ENCODE results near the gene KATNAL1. TPM values are rescaled to one million over a fixed set of nuclear protein-coding genes. Genes with fewer than 3 reads are reported as not detected.

KATNAL1 gene
- total RNA-seq, 2 donors from 2014 or later, result 25.0 to 25.8 TPM

- no peak for ATAC-seq (replicated peaks)
- Mint-ChIP-seq H3K4me1 (peaks cover 17% of the 10 kb centered on the region), H3K36me3 (ENCODE audit: low read depth) (no peaks in the 10 kb centered on the region), H3K9me3 (no peaks in the 10 kb centered on the region), H3K27me3 (no peaks in the 10 kb centered on the region), H3K27ac (no peak overlapping the region), H3K4me3 (no peak overlapping the region)
Observed at GRCh38 chr13:30163441-30163840, 143.9 kb downstream of the KATNAL1 start.

- Mint-ChIP-seq H3K9me3 (no peaks in the 10 kb centered on the region), H3K36me3 (ENCODE audit: low read depth) (no peaks in the 10 kb centered on the region), H3K27ac (peak overlapping the region; percentile 94), H3K27me3 (no peaks in the 10 kb centered on the region), H3K4me1 (peaks cover 25% of the 10 kb centered on the region), H3K4me3 (peak overlapping the region; percentile 79)
- peak; percentile 96 for ATAC-seq (replicated peaks)
Observed at GRCh38 chr13:30159446-30159839, 147.9 kb downstream of the KATNAL1 start.

GRCh38 chr13:30158774-30159445 is 148.4 kb downstream of the KATNAL1 start:
- peak overlapping the region; percentile 79 for H3K4me3 Mint-ChIP-seq
- H3K27me3 Mint-ChIP-seq, result no peaks in the 10 kb centered on the region
- peak; percentile 60 for ATAC-seq (replicated peaks)

GRCh38 chr13:30157616-30157993 is 149.7 kb downstream of the KATNAL1 start:
- ATAC-seq (replicated peaks), result no peak
- H3K4me3 Mint-ChIP-seq, result peak overlapping the region; percentile 19
- H3K4me1 Mint-ChIP-seq, result peaks cover 27% of the 10 kb centered on the region
- H3K9me3 Mint-ChIP-seq, result no peaks in the 10 kb centered on the region
- no peaks in the 10 kb centered on the region for H3K27me3 Mint-ChIP-seq
- H3K27ac Mint-ChIP-seq, result peak overlapping the region; percentile 72
- H3K36me3 Mint-ChIP-seq (ENCODE audit: low read depth), result no peaks in the 10 kb centered on the region

More at GRCh38 chr13:30158774-30159445, 148.4 kb downstream of the KATNAL1 start:
- no peaks in the 10 kb centered on the region for H3K36me3 Mint-ChIP-seq (ENCODE audit: low read depth)
- peak overlapping the region; percentile 94 for H3K27ac Mint-ChIP-seq
- no peaks in the 10 kb centered on the region for H3K9me3 Mint-ChIP-seq
- peaks cover 25% of the 10 kb centered on the region for H3K4me1 Mint-ChIP-seq

- H3K9me3 Mint-ChIP-seq, result no peaks in the 10 kb centered on the region
- H3K27ac Mint-ChIP-seq, result peak overlapping the region; percentile 72
- no peaks in the 10 kb centered on the region for H3K36me3 Mint-ChIP-seq (ENCODE audit: low read depth)
- no peaks in the 10 kb centered on the region for H3K27me3 Mint-ChIP-seq
- H3K4me3 Mint-ChIP-seq, result peak overlapping the region; percentile 19
- peaks cover 31% of the 10 kb centered on the region for H3K4me1 Mint-ChIP-seq
- no peak for ATAC-seq (replicated peaks)
Observed at GRCh38 chr13:30156826-30157615, 150.3 kb downstream of the KATNAL1 start.

GRCh38 chr13:30156270-30156669 is 151.1 kb downstream of the KATNAL1 start:
- Mint-ChIP-seq H3K4me3 (peak overlapping the region; percentile 9), H3K36me3 (ENCODE audit: low read depth) (no peaks in the 10 kb centered on the region), H3K4me1 (peaks cover 37% of the 10 kb centered on the region), H3K27ac (peak overlapping the region; percentile 80), H3K27me3 (no peaks in the 10 kb centered on the region), H3K9me3 (no peaks in the 10 kb centered on the region)
- no peak for ATAC-seq (replicated peaks)

- H3K27ac Mint-ChIP-seq, result peak overlapping the region; percentile 80
- no peaks in the 10 kb centered on the region for H3K9me3 Mint-ChIP-seq
- no peaks in the 10 kb centered on the region for H3K36me3 Mint-ChIP-seq (ENCODE audit: low read depth)
- peaks cover 43% of the 10 kb centered on the region for H3K4me1 Mint-ChIP-seq
- no peak overlapping the region for H3K4me3 Mint-ChIP-seq
- H3K27me3 Mint-ChIP-seq, result no peaks in the 10 kb centered on the region
- ATAC-seq (replicated peaks), result no peak
Observed at GRCh38 chr13:30154931-30155330, 152.4 kb downstream of the KATNAL1 start.

- no peak for ATAC-seq (replicated peaks)
- Mint-ChIP-seq H3K9me3 (no peaks in the 10 kb centered on the region), H3K4me3 (no peak overlapping the region), H3K36me3 (ENCODE audit: low read depth) (no peaks in the 10 kb centered on the region), H3K27me3 (no peaks in the 10 kb centered on the region), H3K4me1 (peaks cover 44% of the 10 kb centered on the region), H3K27ac (peak overlapping the region; percentile 44)
Observed at GRCh38 chr13:30154531-30154930, 152.8 kb downstream of the KATNAL1 start.

GRCh38 chr13:30153545-30154426 is 153.6 kb downstream of the KATNAL1 start:
- H3K27me3 Mint-ChIP-seq, result no peaks in the 10 kb centered on the region

More at GRCh38 chr13:30153545-30154426, 153.6 kb downstream of the KATNAL1 start:
- Mint-ChIP-seq H3K4me1 (peaks cover 45% of the 10 kb centered on the region), H3K27ac (peak overlapping the region; percentile 44), H3K36me3 (ENCODE audit: low read depth) (no peaks in the 10 kb centered on the region), H3K9me3 (no peaks in the 10 kb centered on the region), H3K4me3 (no peak overlapping the region)
- ATAC-seq (replicated peaks), result no peak

Other genes starting within 250 kb of the KATNAL1 start
- not detected for gene UBE2L5, start 114.9 kb upstream of the KATNAL1 start, total RNA-seq
- gene HMGB1, start 158.4 kb upstream of the KATNAL1 start, total RNA-seq, result 100 to 1,000 TPM; 232 to 499 TPM